Hepatocyte (in vitro differentiated cells): ENCODE data around the gene MSI2.

Experiments
- CTCF ChIP-seq: fragments of 200-600 bp; sonication (generic); IDR thresholded peaks from 2 replicates; pipeline ENCODE4 v1.5.1; 2016; ENCODE audit warnings: antibody characterized with exemption, mild to moderate bottlenecking; ENCODE audit not compliant: poor library complexity
- EZH2 ChIP-seq: fragments of 200-600 bp; sonication (generic); IDR thresholded peaks from 2 replicates; pipeline ENCODE4 v1.6.1; 2016; ENCODE audit warnings: antibody characterized with exemption, mild to moderate bottlenecking, borderline replicate concordance
- EZH2phosphoT487 ChIP-seq: fragments of 200-600 bp; sonication (generic); IDR thresholded peaks from one replicate; pipeline ENCODE4 v1.6.1; 2018; ENCODE audit warnings: antibody characterized with exemption, mild to moderate bottlenecking, low read depth, moderate library complexity; ENCODE audit not compliant: unreplicated experiment, severe bottlenecking

- TF ChIP-seq CTCF (no peak), EZH2 (no peak), EZH2phosphoT487 (no peak)
These were observed 465.8 kb downstream of the MSI2 start for GRCh38 chr17:57721967-57722703.
